ENCODE data around the gene SUSD3.

- peak; percentile 26 for TF ChIP-seq NR2F2 (IDR thresholded peaks at IDR 0.05)
- TF ChIP-seq, protein P1, sequence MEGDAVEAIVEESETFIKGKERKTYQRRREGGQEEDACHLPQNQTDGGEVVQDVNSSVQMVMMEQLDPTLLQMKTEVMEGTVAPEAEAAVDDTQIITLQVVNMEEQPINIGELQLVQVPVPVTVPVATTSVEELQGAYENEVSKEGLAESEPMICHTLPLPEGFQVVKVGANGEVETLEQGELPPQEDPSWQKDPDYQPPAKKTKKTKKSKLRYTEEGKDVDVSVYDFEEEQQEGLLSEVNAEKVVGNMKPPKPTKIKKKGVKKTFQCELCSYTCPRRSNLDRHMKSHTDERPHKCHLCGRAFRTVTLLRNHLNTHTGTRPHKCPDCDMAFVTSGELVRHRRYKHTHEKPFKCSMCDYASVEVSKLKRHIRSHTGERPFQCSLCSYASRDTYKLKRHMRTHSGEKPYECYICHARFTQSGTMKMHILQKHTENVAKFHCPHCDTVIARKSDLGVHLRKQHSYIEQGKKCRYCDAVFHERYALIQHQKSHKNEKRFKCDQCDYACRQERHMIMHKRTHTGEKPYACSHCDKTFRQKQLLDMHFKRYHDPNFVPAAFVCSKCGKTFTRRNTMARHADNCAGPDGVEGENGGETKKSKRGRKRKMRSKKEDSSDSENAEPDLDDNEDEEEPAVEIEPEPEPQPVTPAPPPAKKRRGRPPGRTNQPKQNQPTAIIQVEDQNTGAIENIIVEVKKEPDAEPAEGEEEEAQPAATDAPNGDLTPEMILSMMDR (IDR thresholded peaks at IDR 0.05; ENCODE audit: low read depth, low read length, missing input control), result no peak
- TF ChIP-seq RAD21 (IDR thresholded peaks at IDR 0.05), result peak in 1 of 2 donors; percentile 16
- TF ChIP-seq, protein P2, sequence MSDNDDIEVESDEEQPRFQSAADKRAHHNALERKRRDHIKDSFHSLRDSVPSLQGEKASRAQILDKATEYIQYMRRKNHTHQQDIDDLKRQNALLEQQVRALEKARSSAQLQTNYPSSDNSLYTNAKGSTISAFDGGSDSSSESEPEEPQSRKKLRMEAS (IDR thresholded peaks at IDR 0.05), result no peak
- TF ChIP-seq YY1 (IDR thresholded peaks at IDR 0.05), result no peak
- TF ChIP-seq HNF4A (conservative IDR thresholded peaks at IDR 0.05), result no peak
- no peak for TF ChIP-seq TAF1 (conservative IDR thresholded peaks at IDR 0.05)
- TF ChIP-seq JUND (IDR thresholded peaks at IDR 0.05), result no peak
Observed at GRCh38 chr9:93051680-93052089, 6.8 kb upstream of the SUSD3 start.
